Adipose tissue (tissue), 3 donors: Measurements from ENCODE around the gene TCF4. TPM values are rescaled to one million over a fixed set of nuclear protein-coding genes. Genes with fewer than 3 reads are reported as not detected.

Source experiments
- H3K27ac ChIP-seq: one replicate; pipeline ENCODE4 v1.5.1; 2013; ENCODE audit warnings: low read depth, low read length
- WGBS, 3 donors: extraction: QIAGEN DNeasy Blood & Tissue Kit; methylation state at CpG; one replicate each; pipeline ENCODE4 v1.1.7; 2013; 5-methylcytosine and 5-hydroxymethylcytosine counted together
- polyA plus RNA-seq, 3 donors: library from polyadenylated mRNA; stranded (reverse); fragments of 200-250 nt; gene quantifications; one replicate each; pipeline ENCODE4 v1.2.3, GENCODE V29; 2013
- donor health status: healthy with polysubstance abuse.
- donor health status: Bipolar disorder and iron deficiency.
- donor health status: healthy.

The TCF4 gene
- 10 to 100 TPM in 2 of 3 donors, 1 to 10 TPM in 1; 6.7 to 36.9 (median 32.6) TPM for polyA plus RNA-seq

GRCh38 chr18:55588111-55588869 is at the start of gene TCF4:
TCF4 (minus strand) TSS chr18:55588192; CDS start chr18:55587116, 1,076 bp downstream.
- 1 to 2% (median 1%) methylated on average over 38 to 46 of the region's 46 CpGs for whole genome bisulfite sequencing, 3 donors
- peak within 1 kb of the TSS; percentile 90 for H3K27ac ChIP-seq

GRCh38 chr18:55637204-55637603 is 49.2 kb upstream of the TCF4 start:
- H3K27ac ChIP-seq: no peak overlapping the region
- 31 to 86% (median 85%) methylated on average over 8 of the region's 8 CpGs for WGBS, 3 donors

GRCh38 chr18:55635439-55635838 is 47.4 kb upstream of the TCF4 start:
- 36 to 47% (median 41%) methylated on average over 2 of the region's 2 CpGs for WGBS, 3 donors

GRCh38 chr18:55634545-55634944 is 46.6 kb upstream of the TCF4 start:
- H3K27ac ChIP-seq: no peak overlapping the region
- WGBS, 3 donors: 57 to 84% (median 58%) methylated on average over 3 of the region's 3 CpGs

More at GRCh38 chr18:55635439-55635838, 47.4 kb upstream of the TCF4 start:
- H3K27ac ChIP-seq: no peak overlapping the region

GRCh38 chr18:55633032-55633431 is 45.0 kb upstream of the TCF4 start:
- no peak overlapping the region for H3K27ac ChIP-seq
- WGBS, 3 donors: 72 to 95% (median 78%) methylated on average over 2 of the region's 2 CpGs

DNA sequence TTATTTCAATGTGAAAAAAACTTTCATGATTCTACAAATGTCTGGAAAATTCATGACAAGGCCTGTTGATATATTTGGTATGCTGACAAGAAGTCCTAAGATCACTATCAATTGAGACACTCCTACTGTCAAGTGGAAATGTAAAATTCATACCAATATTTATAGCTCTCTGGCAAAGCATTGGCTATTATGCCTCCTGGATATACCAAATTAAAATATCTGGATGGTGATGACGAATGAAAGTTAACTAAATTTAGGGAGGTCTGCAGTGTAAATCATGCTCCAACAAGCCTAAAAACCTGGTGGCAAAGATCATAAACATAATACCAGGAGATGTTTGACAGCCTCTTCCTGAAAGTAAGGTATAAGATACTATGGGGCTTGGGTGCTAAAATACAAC is 41.1 kb upstream of the TCF4 start:
- 80 to 87% (median 87%) methylated on average over 1 of the region's 1 CpG for WGBS, 3 donors

DNA sequence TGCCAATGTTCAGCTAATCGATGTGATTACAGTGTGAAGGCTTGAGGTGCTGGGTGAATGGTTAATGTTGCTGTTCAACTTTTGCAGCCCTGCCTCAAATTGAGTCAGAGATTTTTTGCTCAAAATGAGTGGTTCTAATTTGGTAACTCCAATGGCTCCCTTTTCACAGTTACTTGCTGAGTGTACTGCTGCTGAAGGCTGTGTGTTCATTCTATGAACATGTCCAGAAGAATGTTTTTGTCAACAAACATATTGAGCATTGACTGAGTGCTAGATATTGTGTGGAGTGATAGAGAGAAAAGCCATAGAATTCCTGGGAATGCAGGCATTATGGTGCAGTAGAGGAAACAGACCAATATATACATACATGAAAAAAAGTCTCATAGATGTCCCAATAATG is 39.0 kb upstream of the TCF4 start:
- 81 to 94% (median 93%) methylated on average over 1 of the region's 1 CpG for WGBS, 3 donors
- no peak overlapping the region for H3K27ac ChIP-seq

More for the DNA sequence above, 41.1 kb upstream of the TCF4 start:
- no peak overlapping the region for H3K27ac ChIP-seq

DNA sequence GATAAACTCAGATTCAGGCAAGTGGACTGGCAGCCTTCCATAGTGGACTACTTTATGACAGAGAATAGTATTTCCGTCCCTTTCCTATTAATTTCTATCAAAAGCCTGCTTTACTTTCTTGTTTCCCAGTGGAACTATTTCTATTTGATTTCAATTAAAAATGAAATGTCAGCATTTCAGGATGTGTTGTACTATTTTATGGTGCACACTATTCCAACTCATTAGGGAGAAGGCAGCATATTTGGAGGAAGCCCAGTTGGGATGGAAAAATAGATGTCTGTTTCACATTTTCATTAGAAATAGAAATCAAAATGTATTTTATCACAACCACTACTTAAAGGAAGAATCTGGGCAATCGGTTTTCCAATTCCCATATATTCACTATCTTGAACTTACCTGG is 37.9 kb upstream of the TCF4 start:
- no peak overlapping the region for H3K27ac ChIP-seq
- WGBS, 3 donors: 64 to 68% (median 66%) methylated on average over 2 of the region's 2 CpGs

DNA sequence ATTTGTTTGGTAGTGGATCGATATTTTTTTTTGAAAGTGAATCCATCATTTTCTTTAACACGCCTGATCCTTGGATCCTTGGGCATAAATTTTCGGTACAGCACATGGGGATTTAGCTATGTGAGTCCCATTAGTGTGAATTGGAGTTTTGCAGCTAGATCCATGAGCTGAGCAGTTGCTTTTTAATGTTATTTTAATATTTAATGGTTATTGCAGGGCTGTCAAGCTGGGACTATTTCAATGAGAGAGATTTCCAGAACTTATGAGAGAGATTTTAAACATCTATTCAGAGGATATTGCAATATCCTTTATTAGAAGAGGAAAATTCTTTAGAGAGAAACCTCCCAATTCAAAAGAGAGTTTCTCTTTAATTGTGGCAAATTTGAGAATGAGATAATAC is 35.6 kb upstream of the TCF4 start:
- WGBS, 3 donors: 85 to 95% (median 92%) methylated on average over 3 of the region's 3 CpGs
- H3K27ac ChIP-seq: no peak overlapping the region

- WGBS, 3 donors: 86 to 92% (median 89%) methylated on average over 2 of the region's 2 CpGs
- no peak overlapping the region for H3K27ac ChIP-seq
These were observed 22.5 kb upstream of the TCF4 start for GRCh38 chr18:55610506-55610905.

GRCh38 chr18:55609160-55609825 is 21.3 kb upstream of the TCF4 start:
- WGBS, 3 donors: 84 to 96% (median 95%) methylated on average over 6 of the region's 6 CpGs
- no peak overlapping the region for H3K27ac ChIP-seq

GRCh38 chr18:55608497-55608896 is 20.5 kb upstream of the TCF4 start:
- 94 to 98% (median 96%) methylated on average over 4 of the region's 4 CpGs for WGBS, 3 donors
- H3K27ac ChIP-seq: no peak overlapping the region

GRCh38 chr18:55607773-55608172 is 19.8 kb upstream of the TCF4 start:
- 50 to 97% (median 91%) methylated on average over 2 of the region's 2 CpGs for WGBS, 3 donors
- H3K27ac ChIP-seq: no peak overlapping the region

DNA sequence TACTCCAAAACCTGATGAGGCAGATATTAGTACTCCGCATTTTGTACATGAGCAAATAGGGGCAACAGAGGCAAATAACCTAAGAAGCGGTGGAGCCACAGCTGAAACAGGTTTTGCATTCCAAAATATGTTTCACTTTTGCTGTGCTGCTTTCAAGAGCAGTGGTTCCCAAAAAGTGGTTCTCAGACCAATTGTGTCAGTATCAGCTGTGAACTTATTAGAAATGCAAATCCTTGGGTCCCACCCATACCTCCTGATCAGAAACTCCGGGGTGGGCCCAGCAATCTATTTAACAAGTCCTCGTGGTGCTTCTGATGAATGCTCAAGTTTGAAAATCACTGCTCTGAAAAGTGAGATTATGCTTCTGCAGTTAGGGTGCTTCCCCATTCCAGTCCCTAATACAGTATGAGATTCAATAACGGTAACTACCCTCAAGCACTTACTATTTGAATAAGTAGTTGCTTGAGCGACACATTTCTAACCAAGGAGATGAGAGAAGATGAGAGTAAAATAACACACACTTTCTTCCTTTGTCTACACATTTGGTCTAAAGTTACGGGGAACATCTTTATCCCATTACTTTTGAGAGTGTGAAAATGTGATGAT is 17.8 kb upstream of the TCF4 start:
- 79 to 87% (median 87%) methylated on average over 7 of the region's 7 CpGs for whole genome bisulfite sequencing, 3 donors

GRCh38 chr18:55603775-55604174 is 15.8 kb upstream of the TCF4 start:
- H3K27ac ChIP-seq: no peak overlapping the region
- WGBS, 3 donors: 83 to 91% (median 91%) methylated on average over 5 of the region's 5 CpGs

More for the DNA sequence above, 17.8 kb upstream of the TCF4 start:
- no peak overlapping the region for H3K27ac ChIP-seq

DNA sequence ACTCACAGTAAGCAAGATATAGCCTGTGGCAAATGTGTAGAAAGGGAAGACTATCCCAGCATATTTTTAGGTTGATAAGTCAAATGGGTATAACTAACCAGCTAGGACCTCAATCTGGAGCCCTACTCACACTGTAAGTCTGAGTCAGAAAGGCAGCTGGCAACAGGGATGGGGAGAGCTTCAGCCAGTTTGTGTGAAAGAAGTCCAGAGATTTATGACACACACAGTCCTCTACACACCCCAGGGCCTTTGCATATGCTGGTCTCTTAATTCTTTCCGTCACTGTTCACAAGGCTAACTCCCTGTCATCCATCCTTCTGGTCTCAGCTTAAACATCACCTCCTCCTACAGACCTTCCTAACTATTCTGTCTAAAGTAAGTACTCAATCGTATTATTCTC is 5.9 kb upstream of the TCF4 start:
- H3K27ac ChIP-seq: no peak overlapping the region
- 91 to 99% (median 98%) methylated on average over 2 of the region's 2 CpGs for WGBS, 3 donors

DNA sequence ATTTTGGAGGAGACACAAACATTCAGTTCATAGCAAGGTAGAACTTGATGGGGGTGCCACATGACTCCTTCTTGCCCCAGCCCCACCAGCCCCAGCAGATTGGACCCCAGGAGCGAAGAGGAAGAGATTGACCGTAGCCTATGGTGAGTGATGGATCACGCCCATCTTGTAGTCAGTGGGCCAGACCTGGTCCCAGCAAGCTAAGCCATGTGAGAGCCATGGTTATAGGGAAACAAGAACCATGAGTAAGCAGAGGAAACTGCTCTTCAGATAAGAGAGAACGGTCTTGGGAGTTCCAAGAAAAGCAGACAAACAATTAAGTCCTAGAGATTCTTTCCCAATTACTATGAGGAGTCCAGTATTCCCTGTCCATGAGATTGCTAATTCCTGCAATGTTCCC is 4.6 kb upstream of the TCF4 start:
- H3K27ac ChIP-seq: no peak overlapping the region
- WGBS, 3 donors: 69 to 78% (median 78%) methylated on average over 4 of the region's 4 CpGs

GRCh38 chr18:55592106-55592505 is 4.1 kb upstream of the TCF4 start:
- 65 to 93% (median 92%) methylated on average over 1 of the region's 1 CpG for WGBS, 3 donors

DNA sequence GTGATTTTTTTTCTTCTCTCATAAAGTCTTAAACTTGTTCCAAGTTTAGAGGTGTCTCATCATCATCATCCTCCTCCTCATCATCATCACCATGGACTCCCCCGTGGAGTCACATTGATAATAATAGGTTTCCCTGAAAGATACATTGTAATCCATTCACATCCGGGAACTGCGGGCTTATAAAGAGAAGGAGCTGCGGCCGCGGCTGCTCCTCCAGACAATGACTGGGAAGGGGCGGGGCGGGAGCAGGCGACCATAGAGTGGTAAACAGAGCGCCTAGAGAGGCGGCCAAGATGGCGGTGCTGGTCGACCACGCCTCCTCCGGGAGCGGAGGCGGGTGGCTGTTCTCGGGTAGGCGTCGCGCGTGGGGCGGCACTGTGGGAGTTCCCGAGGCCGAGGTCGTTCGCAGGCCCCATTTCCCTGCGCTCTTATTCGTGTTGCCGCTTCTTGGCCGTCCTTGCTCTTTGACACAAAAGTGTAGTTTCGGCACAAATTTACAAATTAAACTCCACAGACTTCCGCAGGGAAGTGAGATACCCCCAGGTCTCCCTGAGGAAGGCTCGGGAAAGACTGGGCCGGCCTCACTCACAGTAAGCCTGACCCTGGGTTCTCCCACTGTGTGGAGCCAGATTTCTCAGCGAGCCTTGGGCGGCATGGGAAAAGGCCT is 1.8 kb upstream of the TCF4 start:
- WGBS, 3 donors: 2 to 3% (median 3%) methylated on average over 37 of the region's 37 CpGs
- no peak overlapping the region for H3K27ac ChIP-seq

More at GRCh38 chr18:55592106-55592505, 4.1 kb upstream of the TCF4 start:
- no peak overlapping the region for H3K27ac ChIP-seq
